GM21367 (cell line): ENCODE results near the gene DNAJC13.

ENCODE experiments used
- ATAC-seq: cut with Tn5 transposase; IDR thresholded peaks from one replicate; pipeline ENCODE4 v1.9.1; 2021; ENCODE audit not compliant: unreplicated experiment

Gene DNAJC13

DNA sequence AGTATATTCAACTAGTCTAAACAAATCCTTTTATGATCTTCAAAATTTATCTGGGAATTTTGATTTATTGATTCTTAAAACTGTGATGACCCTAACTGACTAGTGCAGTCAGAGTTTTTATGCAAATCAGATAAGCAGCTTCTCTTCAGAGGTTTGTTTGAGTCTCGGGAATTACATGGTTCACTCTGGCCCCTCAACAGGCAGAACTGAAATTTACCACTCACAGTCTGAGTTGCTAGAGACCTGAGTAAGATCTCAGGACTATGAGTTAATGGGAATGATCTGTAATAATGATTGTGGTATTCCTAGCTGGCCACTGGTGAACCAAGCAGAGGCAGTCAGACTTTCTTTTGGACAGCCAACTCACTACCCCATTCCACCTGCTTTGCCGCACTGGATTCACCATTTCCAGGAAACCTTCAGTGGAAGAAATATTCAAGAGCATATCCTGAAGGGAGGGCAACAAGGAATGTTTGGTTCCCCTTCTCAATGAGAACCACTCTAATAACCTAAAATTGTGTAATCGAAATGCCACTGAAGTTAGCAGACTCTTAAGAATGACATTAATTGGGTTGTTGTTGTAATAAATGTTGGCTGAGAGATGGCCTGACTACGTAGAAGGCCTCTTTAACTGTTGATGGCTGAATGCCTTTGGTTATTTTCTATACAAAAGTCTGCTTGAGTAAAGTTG, 11.5 kb upstream of the DNAJC13 start:
- no peak for ATAC-seq

DNA sequence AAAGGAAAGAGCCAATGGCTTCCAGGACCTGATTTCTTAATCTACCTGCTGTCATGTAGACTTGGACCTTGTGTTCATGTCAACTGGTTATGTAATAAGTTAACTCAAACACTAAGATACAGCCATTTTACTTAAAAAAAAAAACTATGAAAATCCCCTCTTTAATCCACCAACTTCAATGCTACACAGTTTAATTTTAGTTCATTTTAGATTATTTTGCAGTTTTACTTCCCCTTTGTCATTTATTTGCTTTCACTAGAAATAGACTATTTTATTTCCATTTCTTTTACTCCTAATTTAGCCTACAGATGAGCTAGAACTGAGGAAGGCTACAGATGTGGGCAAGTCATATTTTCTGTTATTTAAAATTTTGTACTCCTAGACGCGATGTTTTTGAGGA, 10.7 kb upstream of the DNAJC13 start:
- ATAC-seq: no peak

- ATAC-seq: no peak
These were observed 10.3 kb upstream of the DNAJC13 start for GRCh38 chr3:132407025-132407424.

DNA sequence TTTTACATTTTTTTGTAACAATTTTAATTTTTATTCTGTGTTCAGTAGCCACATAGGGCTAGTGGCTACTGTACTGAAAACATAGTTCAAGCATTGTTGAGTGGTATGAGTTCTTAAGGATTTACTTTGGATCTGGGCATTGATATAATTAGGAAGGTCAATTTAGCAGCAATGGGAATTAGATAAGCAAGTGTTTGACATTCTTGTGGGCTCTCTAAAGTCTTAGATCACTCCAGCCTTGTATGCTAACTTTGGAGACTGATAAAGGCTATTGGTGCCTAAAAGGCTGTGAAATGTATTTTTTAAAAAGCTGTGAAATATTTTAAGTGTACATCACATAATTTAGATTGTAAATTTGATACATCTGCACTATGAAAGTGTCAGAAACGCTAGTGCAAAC, 2.5 kb upstream of the DNAJC13 start:
- no peak for ATAC-seq

GRCh38 chr3:132416161-132416560, 1.1 kb upstream of the DNAJC13 start:
- ATAC-seq: no peak

DNA sequence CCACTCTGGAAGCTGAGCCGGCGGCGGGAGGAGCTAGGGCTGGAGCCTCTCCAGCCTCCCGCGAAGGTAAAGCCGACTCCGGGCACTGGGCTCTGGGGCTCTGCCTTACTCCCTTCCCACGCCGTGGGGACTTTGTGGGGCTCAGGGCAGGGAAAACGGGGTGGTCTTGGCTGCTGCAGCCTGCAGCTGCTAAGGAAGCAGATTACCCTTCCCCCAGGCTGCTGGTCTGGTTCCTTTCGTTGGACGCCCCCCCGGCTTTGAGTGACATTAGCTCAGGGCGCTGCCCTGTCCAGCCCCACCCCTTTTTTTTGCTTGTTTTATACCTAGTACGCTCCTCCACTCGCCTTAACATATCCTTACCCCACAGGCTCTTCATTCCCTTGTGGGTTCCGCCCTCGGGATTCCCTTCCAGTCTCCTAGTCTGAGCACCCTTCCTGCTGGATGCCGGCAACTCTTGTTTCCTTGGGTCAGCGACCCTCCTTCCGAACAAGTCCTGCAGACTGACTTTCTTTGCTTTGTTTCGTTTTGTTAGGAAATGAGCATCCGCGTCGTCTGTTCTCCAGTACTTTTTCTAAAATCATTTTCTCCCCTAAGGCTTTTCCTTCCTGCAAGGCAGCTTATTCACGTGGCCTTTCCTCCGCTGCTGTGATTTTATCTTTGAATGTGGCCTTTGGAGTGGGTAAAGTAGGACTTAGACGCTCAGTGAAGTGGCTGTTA, 551 bp downstream of the DNAJC13 start:
- peak; percentile 38 for ATAC-seq

DNA sequence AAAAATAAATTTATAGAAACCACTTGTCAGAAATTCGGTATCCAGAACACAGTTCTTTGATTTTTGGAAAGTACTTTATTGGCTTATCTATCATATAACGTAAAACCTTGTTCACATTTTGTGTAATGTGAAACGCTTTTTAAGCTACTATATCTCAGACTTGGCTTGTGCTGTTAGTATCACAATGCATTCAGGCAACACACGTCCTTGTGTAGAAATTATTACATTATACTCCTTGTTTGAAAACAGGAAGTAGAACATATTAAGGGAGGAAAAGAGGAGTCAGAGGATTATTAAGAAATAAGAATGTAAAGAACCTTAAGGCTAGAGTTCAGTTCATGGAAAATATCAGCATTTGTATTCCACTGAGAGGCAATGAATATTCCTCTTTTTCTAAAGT, 1.6 kb downstream of the DNAJC13 start:
- ATAC-seq: no peak

DNA sequence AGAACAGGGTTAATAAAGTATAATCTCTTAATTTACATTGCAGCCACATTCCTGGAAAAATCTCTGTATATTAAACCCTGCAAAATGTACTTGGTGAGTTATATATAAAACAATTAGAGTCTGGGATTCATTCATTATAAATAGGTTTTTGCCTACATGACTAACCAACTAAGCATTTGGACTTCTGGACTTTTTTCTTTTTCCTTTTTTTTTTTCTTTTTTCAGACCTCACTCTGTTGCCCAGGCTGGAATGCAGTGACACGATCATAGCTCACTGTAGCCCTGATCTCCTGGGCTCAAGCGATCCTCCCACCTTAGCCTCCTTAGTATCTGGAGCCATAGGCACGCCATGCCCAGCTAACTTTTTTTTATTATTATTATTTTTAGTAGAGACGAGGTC, 4.5 kb downstream of the DNAJC13 start:
- ATAC-seq: no peak

DNA sequence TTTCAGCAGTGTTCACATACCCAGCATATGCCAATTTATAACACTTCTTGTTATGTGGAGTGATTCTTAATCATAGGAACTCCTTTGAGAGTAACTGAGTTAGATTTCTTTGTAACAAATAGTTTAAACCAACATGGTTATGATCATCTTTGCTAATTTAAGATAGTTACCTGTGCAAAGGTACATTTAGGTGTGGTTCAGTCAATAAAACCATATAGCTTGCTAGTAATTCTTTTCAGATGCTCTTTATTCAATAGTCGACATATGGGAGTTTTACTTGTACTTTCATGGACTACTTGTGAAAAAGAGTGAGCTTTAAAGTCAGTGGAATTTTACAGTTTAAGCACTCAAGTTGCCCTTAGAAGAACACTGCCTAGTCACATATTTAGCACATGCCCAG, 5.2 kb downstream of the DNAJC13 start:
- no peak for ATAC-seq

DNA sequence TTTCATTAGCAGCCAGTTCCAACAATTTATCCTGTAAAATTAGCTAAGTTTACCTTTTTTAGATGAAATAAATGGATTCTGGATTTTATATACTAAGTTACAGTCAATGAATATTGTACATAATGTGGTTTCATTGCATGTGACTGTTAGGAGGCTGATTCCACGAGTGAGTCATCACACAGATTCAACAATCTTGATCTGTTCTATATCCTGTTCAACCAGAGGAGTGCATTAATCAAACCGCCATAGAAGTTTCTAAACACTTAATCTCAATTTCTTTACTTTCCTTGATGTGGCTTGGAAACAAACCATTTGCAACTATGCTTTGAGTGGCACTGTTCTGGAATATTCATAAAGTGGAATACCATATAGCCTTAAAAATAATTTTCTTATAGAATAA, 15.3 kb downstream of the DNAJC13 start:
- no peak for ATAC-seq

DNA sequence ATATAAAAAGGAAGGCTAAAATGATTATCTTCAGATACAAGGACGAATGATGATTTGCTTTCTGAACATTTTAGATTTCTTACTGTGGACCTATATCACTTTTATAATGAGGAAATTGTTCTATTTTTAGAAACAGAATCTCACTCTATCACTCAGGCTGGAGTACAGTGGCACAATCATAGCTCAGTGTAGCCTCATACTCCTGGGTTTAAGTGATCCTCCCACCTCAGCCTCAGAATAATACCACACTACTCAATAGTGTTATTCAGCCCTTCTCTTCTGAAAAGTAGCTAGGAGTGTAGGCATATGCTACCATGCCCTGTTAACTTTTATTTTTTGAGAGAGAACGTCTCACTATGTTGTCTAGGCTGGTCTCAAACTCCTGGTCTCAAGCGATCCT, 15.8 kb downstream of the DNAJC13 start:
- ATAC-seq: no peak

GRCh38 chr3:132435224-132435910, 18.1 kb downstream of the DNAJC13 start:
- no peak for ATAC-seq

GRCh38 chr3:132435911-132436425, 18.7 kb downstream of the DNAJC13 start:
- no peak for ATAC-seq

DNA sequence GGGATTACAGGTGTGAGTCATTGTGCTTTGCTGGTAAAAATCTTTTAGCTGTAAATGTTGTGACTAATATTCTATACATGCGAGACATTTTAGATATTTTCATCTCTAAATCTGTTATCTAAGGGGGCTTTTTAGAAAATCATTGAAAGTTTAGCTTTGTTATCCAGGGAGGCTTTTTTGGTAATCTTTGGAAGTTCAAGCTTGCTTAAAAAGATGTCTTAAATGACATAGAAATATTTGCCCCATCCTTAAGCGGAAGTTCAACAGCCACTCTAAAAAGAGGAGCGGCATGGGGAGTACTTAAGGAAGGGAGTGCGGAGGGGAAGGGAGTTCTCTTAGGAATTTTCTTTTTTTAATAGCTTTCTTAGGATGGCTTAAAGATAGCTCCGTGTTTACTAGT, 26.1 kb downstream of the DNAJC13 start:
- no peak for ATAC-seq

DNA sequence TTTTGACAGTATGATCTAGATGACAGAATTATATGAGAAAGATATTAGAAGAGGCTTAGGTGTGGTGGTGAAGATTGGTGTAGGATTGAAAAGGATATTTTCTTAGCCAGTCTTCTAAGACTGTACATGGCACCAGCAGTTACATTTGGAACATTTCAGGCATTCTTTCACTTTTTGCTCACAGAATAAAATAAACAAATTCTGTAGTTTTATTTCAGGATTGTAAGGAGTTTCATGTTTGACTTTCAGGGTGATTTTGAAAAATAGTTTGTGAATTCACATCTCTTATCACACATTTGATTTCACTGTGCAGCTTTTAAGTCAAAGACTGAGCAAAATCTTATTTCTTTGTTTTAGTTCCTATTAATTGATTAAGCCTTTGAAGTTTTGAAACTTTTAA, 27.1 kb downstream of the DNAJC13 start:
- ATAC-seq: no peak

- ATAC-seq: no peak
These were observed 28.5 kb downstream of the DNAJC13 start for GRCh38 chr3:132445817-132446216.

DNA sequence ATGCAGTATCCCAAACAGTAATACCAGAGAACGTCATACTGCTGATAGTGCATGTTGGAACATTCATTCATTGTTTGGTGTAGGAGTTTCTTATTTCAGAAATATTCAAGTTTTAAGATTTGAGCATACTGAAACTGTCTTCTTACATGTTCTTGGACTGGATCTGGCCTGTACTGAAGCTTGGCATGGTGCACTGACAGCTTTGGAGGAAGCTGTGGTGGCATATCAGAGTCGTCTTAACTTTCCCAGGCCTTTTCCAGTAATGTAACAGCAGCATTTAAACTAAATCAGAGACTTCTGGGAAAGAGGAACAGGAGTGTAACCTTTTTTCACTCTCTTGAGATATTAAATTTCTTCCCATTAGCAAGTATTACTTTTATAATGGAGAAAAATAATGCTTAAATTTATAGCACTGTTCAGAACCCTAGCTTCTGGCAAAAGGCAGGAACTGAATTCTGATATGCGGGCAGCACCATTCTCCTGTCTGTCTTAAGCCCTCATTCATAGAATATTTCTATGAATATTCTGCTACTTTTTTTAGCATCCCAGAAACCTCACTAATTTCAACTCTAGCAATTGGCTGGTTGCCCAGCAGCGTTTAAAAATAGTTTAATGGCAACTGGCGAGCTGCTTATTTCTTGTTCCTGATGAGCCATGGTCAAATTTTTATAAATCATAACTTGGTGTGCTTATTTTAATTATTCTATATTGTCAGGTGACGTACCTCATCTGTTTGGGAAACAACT, 31.1 kb downstream of the DNAJC13 start:
- no peak for ATAC-seq

DNA sequence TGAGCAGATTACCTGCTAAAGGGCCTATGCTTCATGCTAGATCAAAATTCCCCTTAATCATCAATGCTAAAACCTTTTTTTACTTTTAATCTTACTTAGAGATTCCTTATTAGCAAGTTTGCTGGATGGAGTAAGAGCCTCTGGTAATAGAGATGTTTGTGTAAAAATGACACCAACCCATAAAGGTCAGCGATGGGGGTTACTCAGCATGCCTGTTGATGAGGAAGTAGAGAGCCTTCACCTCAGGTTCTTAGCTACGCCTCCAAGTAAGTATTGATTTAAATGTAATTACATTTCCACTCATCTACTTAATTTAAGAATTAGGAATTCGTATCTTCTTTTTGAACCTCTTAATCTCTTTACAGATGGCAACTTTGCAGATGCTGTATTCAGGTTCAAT, 38.8 kb downstream of the DNAJC13 start:
- ATAC-seq: no peak

GRCh38 chr3:132456571-132456970, 39.3 kb downstream of the DNAJC13 start:
- no peak for ATAC-seq

DNA sequence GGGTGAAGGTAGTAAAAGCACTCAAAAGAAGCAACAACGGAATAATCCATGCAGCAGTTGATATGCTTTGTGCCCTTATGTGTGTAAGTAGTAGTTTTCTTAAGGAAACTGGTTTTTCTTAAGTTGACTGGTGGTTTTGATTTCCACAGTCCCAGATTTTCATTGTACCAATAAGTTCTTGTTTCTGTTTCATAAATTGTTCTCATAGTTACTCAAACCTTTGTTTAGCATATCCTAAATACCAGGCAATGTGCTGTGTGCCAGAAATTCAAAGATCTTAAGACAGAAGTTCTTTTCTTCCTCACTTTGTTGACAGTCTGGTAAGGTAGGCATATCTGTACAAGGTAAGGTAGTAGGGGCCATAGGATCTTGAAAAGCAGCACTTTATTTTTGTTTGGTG, 40.0 kb downstream of the DNAJC13 start:
- ATAC-seq: no peak

- ATAC-seq: no peak
These were observed 42.2 kb downstream of the DNAJC13 start for GRCh38 chr3:132459551-132459950.
